ENCODE results near the gene TIMM13.

GRCh38 chr19:2434721-2435265 is 7.4 kb upstream of the TIMM13 start:
- TF ChIP-seq, protein P1, sequence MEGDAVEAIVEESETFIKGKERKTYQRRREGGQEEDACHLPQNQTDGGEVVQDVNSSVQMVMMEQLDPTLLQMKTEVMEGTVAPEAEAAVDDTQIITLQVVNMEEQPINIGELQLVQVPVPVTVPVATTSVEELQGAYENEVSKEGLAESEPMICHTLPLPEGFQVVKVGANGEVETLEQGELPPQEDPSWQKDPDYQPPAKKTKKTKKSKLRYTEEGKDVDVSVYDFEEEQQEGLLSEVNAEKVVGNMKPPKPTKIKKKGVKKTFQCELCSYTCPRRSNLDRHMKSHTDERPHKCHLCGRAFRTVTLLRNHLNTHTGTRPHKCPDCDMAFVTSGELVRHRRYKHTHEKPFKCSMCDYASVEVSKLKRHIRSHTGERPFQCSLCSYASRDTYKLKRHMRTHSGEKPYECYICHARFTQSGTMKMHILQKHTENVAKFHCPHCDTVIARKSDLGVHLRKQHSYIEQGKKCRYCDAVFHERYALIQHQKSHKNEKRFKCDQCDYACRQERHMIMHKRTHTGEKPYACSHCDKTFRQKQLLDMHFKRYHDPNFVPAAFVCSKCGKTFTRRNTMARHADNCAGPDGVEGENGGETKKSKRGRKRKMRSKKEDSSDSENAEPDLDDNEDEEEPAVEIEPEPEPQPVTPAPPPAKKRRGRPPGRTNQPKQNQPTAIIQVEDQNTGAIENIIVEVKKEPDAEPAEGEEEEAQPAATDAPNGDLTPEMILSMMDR (conservative IDR thresholded peaks at IDR 0.05) = no peak
- no peak for TF ChIP-seq ZFX (IDR thresholded peaks at IDR 0.05)

All from C4-2B (cell line).